Tibial artery (tissue), 4 donors: ENCODE results near the gene PRICKLE2.

ENCODE experiments used
- DNase-seq, 2 donors: peaks; one replicate each; pipeline ENCODE4 v3.0.0-alpha.2; 2019
- H3K27ac ChIP-seq, 2 donors: fragments of 200-600 bp; sonication (generic) in 1 of 2; 1 replicate in 1 of 2; 2 replicates in 1 of 2; pipeline ENCODE4 v1.5.1; 2018 to 2019; ENCODE audit warnings: mild to moderate bottlenecking in 1 of 2
- H3K27me3 ChIP-seq, 2 donors: fragments of 200-600 bp; sonication (generic) in 1 of 2; one replicate each; pipeline versions ENCODE4 v1.5.1 to v1.6.0; 2016 to 2019
- H3K36me3 ChIP-seq, 3 donors: fragments of 200-600 bp; sonication (generic) in 2 of 3; one replicate each; pipeline ENCODE4 v1.5.1; 2016 to 2019; ENCODE audit warnings: mild to moderate bottlenecking in 2 of 3
- H3K4me1 ChIP-seq, 4 donors: fragments of 200-600 bp; sonication (generic) in 2 of 4; 1 replicate in 3 of 4; 2 replicates in 1 of 4; pipeline ENCODE4 v1.5.1; 2016 to 2019
- H3K4me3 ChIP-seq, 2 donors: fragments of 200-600 bp; sonication (generic) in 1 of 2; 1 replicate in 1 of 2; 2 replicates in 1 of 2; pipeline ENCODE4 v1.5.1; 2018 to 2019; ENCODE audit warnings: mild to moderate bottlenecking in 2 of 2
- H3K9me3 ChIP-seq, 3 donors: fragments of 200-600 bp; sonication (generic) in 1 of 3; one replicate each; pipeline ENCODE4 v1.5.1; 2016 to 2019
- intact Hi-C: fragments of 100-400 bp; cut with DNase I; formaldehyde crosslinking; loops from one replicate; pipeline ENCODE4 v1.15.0; 2023; ENCODE audit warnings: low total_unique reads
- TF ChIP-seq, protein P1 (sequence below), 2 experiments: fragments of 200-600 bp in 1 of 2; fragments of 450-650 bp in 1 of 2; IDR thresholded peaks; one replicate each; pipeline ENCODE4 v1.5.1; 2017 to 2019; ENCODE audit warnings: antibody characterized with exemption in 2 of 2, mild to moderate bottlenecking in 1 of 2, moderate library complexity in 1 of 2

PRICKLE2 gene

DNA sequence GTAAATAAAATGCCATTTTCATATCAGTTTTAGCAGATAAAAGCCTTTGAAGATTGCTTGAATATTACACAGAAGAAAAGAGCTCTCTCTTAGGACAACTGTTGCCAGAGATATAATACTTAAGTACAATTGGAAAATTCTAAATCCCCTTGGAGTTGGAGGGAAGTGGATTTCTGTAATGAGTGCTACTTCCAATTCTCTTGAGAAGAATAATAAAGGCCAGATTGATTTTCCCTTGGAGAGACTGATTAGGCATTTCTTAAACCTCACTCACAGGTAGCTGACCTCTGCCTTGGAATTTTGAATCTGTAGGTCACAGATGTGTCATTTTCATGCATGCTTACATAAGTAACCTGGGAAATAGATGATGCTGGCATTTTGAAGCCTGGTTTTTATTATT is 172.1 kb downstream of the PRICKLE2 start:
- Histone ChIP-seq H3K27me3 (peaks cover 0 to 4% of the 10 kb centered on the region in 2 donors), H3K4me1 (no peaks in the 10 kb centered on the region), H3K27ac (no peak overlapping the region), H3K36me3 (no peaks in the 10 kb centered on the region), H3K4me3 (no peak overlapping the region), H3K9me3 (no peaks in the 10 kb centered on the region)
- TF ChIP-seq, protein P1, sequence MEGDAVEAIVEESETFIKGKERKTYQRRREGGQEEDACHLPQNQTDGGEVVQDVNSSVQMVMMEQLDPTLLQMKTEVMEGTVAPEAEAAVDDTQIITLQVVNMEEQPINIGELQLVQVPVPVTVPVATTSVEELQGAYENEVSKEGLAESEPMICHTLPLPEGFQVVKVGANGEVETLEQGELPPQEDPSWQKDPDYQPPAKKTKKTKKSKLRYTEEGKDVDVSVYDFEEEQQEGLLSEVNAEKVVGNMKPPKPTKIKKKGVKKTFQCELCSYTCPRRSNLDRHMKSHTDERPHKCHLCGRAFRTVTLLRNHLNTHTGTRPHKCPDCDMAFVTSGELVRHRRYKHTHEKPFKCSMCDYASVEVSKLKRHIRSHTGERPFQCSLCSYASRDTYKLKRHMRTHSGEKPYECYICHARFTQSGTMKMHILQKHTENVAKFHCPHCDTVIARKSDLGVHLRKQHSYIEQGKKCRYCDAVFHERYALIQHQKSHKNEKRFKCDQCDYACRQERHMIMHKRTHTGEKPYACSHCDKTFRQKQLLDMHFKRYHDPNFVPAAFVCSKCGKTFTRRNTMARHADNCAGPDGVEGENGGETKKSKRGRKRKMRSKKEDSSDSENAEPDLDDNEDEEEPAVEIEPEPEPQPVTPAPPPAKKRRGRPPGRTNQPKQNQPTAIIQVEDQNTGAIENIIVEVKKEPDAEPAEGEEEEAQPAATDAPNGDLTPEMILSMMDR (IDR thresholded peaks at IDR 0.05), result no peak
- DNase-seq, result no peak
- intact Hi-C loops, result no loop called here

DNA sequence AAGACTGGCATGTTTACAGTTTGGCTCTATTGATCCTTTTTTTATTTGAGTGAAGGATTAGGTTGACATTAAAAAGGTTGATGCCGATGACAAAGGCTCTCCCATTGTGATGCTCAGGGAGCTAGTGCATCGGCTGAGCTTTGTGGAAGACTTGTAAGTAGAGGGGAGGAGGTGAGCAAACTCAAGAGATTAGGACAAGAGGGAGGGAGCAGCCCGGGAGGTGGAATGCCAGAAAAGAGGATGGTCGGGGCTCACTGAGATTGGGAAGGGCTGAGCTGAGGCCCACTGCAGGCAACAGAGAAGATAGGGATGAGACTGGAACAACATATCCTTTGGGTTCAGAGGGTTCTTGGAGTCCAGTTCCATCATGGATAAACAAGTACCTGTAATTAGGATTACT is 175.4 kb downstream of the PRICKLE2 start:
- no peak overlapping the region for H3K27ac ChIP-seq
- intact Hi-C loops, result no loop called here
- DNase-seq, result no peak
- no peak overlapping the region for H3K4me3 ChIP-seq
- no peaks in the 10 kb centered on the region for H3K36me3 ChIP-seq
- peaks cover 0 to 4% of the 10 kb centered on the region in 2 donors for H3K27me3 ChIP-seq
- TF ChIP-seq, protein P1 (IDR thresholded peaks at IDR 0.05), result no peak
- H3K9me3 ChIP-seq, result no peaks in the 10 kb centered on the region
- no peaks in the 10 kb centered on the region for H3K4me1 ChIP-seq

DNA sequence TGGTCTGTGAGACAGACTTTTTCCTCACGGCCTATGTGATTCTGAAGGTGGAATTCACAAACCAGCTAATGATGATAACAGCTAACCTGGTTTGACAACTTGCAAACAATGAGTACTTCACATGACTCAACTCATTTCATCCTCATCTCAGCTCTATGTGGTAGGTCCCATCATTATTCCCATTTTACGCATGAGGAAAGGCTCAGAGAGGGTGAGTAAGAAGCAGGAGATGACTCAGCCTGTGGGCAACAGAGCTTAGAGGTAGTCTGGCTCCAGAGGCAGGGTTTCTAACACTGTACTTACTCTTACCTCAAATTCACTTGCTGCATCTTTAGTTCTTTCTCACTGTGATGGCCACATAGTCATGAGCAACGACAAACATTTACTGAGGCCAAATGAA is 176.1 kb downstream of the PRICKLE2 start:
- H3K4me1 ChIP-seq, result no peaks in the 10 kb centered on the region
- H3K4me3 ChIP-seq, result no peak overlapping the region
- no peaks in the 10 kb centered on the region for H3K36me3 ChIP-seq
- H3K27ac ChIP-seq, result no peak overlapping the region
- intact Hi-C loops, result no loop called here
- H3K27me3 ChIP-seq, result peaks cover 0 to 4% of the 10 kb centered on the region in 2 donors
- TF ChIP-seq, protein P1 (IDR thresholded peaks at IDR 0.05), result no peak
- no peak for DNase-seq
- no peaks in the 10 kb centered on the region for H3K9me3 ChIP-seq

DNA sequence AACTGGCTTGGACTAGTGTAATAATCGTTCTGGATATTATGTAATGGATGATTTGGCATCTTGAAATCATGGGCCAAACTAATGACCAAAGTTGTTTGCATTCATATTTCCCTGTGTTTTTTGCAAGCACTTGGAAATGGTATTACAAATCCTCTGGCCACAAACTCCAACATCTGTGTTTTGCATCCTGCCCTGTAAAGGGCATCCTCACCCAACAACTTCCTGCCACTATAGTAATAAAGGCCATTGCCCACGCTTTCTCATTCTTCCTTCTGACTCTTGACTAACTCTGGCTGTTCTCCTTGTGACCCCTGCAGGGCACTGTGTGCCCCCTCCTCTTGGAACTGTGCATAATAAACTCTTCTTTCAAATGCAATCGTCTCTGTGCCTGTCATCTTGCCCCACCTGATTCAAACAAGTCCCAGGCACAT is 176.6 kb downstream of the PRICKLE2 start:
- Histone ChIP-seq H3K4me3 (no peak overlapping the region), H3K36me3 (no peaks in the 10 kb centered on the region), H3K4me1 (no peaks in the 10 kb centered on the region), H3K27ac (no peak overlapping the region), H3K9me3 (no peaks in the 10 kb centered on the region), H3K27me3 (peaks cover 0 to 4% of the 10 kb centered on the region in 2 donors)
- DNase-seq, result no peak
- TF ChIP-seq, protein P1 (IDR thresholded peaks at IDR 0.05), result no peak
- intact Hi-C loops, result no loop called here

DNA sequence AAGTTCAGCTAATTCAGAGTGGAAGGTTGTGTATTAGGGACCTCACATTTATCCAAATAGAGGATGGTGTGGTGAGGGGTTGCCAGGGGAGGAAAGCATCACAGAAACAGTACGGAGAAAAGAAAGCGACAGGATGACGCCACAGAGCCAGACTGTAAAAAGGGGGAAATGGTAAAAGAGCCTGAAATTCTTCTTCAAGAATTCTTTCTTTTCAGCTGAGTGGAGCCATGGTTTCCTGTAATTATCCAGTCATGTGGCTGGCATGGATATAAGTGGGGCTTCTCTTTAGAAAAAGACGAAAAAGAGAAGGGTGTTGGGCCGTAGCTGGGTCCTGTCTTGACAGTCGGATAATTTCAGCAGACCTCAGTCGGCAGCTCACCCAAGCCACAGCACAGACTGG is 177.5 kb downstream of the PRICKLE2 start:
- H3K4me1 ChIP-seq, result no peaks in the 10 kb centered on the region
- H3K27ac ChIP-seq, result no peak overlapping the region
- intact Hi-C loops, result no loop called here
- no peak for DNase-seq
- TF ChIP-seq, protein P1 (IDR thresholded peaks at IDR 0.05), result no peak
- no peaks in the 10 kb centered on the region for H3K9me3 ChIP-seq
- no peak overlapping the region for H3K4me3 ChIP-seq
- H3K36me3 ChIP-seq, result no peaks in the 10 kb centered on the region
- no peaks in the 10 kb centered on the region for H3K27me3 ChIP-seq

DNA sequence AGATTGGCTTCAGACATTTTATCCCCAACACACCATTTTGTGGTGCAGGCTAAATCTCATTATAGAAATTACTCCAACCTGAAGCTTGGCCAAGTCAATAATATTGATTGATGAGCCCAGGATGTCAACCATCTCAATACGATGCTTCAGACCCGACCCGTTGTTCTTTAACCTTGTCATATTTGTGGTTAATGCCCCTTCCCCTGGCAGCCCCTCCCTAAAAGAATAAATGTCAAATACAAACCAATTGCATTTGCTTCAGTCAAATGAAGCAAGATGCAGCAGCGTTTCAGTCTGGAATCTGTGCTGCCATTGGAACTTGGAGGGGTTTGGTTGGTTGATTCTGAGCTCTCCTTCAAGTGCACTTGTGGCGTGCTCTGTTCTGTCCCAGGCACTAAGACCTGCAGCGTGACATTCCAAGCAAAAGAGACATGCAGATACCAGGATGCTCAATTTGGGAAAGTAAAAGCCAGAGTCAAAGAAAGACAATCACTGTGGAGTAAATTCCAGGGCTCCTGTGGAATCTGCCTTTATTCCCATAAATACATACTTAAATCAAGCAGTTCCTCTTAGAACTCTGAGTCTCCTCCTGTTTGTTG is 178.2 kb downstream of the PRICKLE2 start:
- Histone ChIP-seq H3K4me3 (no peak overlapping the region), H3K9me3 (no peaks in the 10 kb centered on the region), H3K36me3 (no peaks in the 10 kb centered on the region), H3K4me1 (no peaks in the 10 kb centered on the region), H3K27me3 (no peaks in the 10 kb centered on the region), H3K27ac (no peak overlapping the region)
- intact Hi-C loops, result no loop called here
- no peak for DNase-seq
- TF ChIP-seq, protein P1 (IDR thresholded peaks at IDR 0.05), result no peak
